HEK293T (cell line): ENCODE measurements around the gene IRAK3.

ENCODE experiments used
- ARNT ChIP-seq: fragments of 450-650 bp; IDR thresholded peaks from 2 replicates; pipeline ENCODE4 v1.6.1; 2017; ENCODE audit warnings: mild to moderate bottlenecking
- BHLHE40 ChIP-seq: fragments of 450-650 bp; IDR thresholded peaks from 2 replicates; pipeline ENCODE4 v1.6.1; 2016; ENCODE audit warnings: mild to moderate bottlenecking, moderate library complexity, borderline replicate concordance
- ELF4 ChIP-seq: fragments of 450-650 bp; IDR thresholded peaks from 2 replicates; pipeline ENCODE4 v1.6.1; 2017; ENCODE audit warnings: antibody characterized with exemption
- FOXK2 ChIP-seq: fragments of 450-650 bp; IDR thresholded peaks from 2 replicates; pipeline ENCODE4 v1.6.1; 2016; ENCODE audit warnings: mild to moderate bottlenecking
- FOXM1 ChIP-seq: fragments of 450-650 bp; IDR thresholded peaks from 2 replicates; pipeline ENCODE4 v1.6.1; 2017; ENCODE audit warnings: mild to moderate bottlenecking, borderline replicate concordance
- L3MBTL2 ChIP-seq: fragments of 450-650 bp; conservative IDR thresholded peaks from 2 replicates; pipeline ENCODE4 v1.6.1; 2016; ENCODE audit warnings: mild to moderate bottlenecking
- LEF1 ChIP-seq: fragments of 450-650 bp; IDR thresholded peaks from 2 replicates; pipeline ENCODE4 v1.6.1; 2017; ENCODE audit warnings: mild to moderate bottlenecking, borderline replicate concordance
- SP1 ChIP-seq: fragments of 450-650 bp; IDR thresholded peaks from 2 replicates; pipeline ENCODE4 v1.6.1; 2017
- SUZ12 ChIP-seq: fragments of 450-650 bp; IDR thresholded peaks from 2 replicates; pipeline ENCODE4 v1.6.1; 2016; ENCODE audit warnings: mild to moderate bottlenecking
- TARDBP ChIP-seq: fragments of 450-650 bp; IDR thresholded peaks from 2 replicates; pipeline ENCODE4 v1.6.1; 2016
- ZNF384 ChIP-seq: fragments of 450-650 bp; IDR thresholded peaks from 2 replicates; pipeline ENCODE4 v1.6.1; 2016

- no peak for TF ChIP-seq ELF4
- TF ChIP-seq ARNT: no peak
- TF ChIP-seq FOXK2: no peak
- no peak for TF ChIP-seq BHLHE40
- TF ChIP-seq TARDBP: no peak
- TF ChIP-seq SP1: no peak
- TF ChIP-seq FOXM1: no peak
- TF ChIP-seq L3MBTL2: no peak
- TF ChIP-seq LEF1: no peak
- no peak for TF ChIP-seq SUZ12
- no peak for TF ChIP-seq ZNF384
These were observed 14.8 kb downstream of the IRAK3 start for GRCh38 chr12:66203820-66204219.
